ENCODE measurements around the gene PDIA2. TPM values are rescaled to one million over a fixed set of nuclear protein-coding genes. Genes with fewer than 3 reads are reported as not detected.
A peak's percentile ranks its signal among the peaks of the same experiment; 100 is the strongest.

The PDIA2 gene
- polyA plus RNA-seq, 1 of the 3 experiments (the other 2 are of a cell fraction) = 1.7 TPM

GRCh38 chr16:264440-264951, 18.5 kb upstream of the PDIA2 start (continued):
- TF ChIP-seq, protein P1, sequence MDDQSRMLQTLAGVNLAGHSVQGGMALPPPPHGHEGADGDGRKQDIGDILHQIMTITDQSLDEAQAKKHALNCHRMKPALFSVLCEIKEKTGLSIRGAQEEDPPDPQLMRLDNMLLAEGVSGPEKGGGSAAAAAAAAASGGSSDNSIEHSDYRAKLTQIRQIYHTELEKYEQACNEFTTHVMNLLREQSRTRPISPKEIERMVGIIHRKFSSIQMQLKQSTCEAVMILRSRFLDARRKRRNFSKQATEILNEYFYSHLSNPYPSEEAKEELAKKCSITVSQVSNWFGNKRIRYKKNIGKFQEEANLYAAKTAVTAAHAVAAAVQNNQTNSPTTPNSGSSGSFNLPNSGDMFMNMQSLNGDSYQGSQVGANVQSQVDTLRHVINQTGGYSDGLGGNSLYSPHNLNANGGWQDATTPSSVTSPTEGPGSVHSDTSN (IDR thresholded peaks at IDR 0.05) = no peak
- no peak for TF ChIP-seq TAF1 (IDR thresholded peaks at IDR 0.05; ENCODE audit: borderline replicate concordance, low read depth, low read length)
- TF ChIP-seq USF2 (IDR thresholded peaks at IDR 0.05; ENCODE audit: borderline replicate concordance, low read depth, low read length) = no peak
- TF ChIP-seq TEAD4 (IDR thresholded peaks at IDR 0.05; ENCODE audit: borderline replicate concordance, insufficient read depth) = no peak
- no peak for TF ChIP-seq MEF2A (IDR thresholded peaks at IDR 0.05; ENCODE audit: borderline replicate concordance, low read depth)
- TF ChIP-seq, protein P2, sequence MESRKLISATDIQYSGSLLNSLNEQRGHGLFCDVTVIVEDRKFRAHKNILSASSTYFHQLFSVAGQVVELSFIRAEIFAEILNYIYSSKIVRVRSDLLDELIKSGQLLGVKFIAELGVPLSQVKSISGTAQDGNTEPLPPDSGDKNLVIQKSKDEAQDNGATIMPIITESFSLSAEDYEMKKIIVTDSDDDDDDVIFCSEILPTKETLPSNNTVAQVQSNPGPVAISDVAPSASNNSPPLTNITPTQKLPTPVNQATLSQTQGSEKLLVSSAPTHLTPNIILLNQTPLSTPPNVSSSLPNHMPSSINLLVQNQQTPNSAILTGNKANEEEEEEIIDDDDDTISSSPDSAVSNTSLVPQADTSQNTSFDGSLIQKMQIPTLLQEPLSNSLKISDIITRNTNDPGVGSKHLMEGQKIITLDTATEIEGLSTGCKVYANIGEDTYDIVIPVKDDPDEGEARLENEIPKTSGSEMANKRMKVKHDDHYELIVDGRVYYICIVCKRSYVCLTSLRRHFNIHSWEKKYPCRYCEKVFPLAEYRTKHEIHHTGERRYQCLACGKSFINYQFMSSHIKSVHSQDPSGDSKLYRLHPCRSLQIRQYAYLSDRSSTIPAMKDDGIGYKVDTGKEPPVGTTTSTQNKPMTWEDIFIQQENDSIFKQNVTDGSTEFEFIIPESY (IDR thresholded peaks at IDR 0.05; ENCODE audit: borderline replicate concordance, low read depth) = no peak
- TF ChIP-seq CHD2 (IDR thresholded peaks at IDR 0.05; ENCODE audit: low read length, partially characterized antibody) = no peak
- no peak for TF ChIP-seq NFIC (IDR thresholded peaks at IDR 0.05; ENCODE audit: borderline replicate concordance)
- TF ChIP-seq EZH2phosphoT487 (IDR thresholded peaks at IDR 0.05; ENCODE audit: borderline replicate concordance, low read depth) = no peak

- Histone ChIP-seq H3K4me3 (ENCODE audit: low read depth in 2 of 2, low read length in 1 of 2) (no peak overlapping the region), H2AFZ (ENCODE audit: low read depth) (no peak overlapping the region), H3K27ac (ENCODE audit: low read depth in 2 of 2, low read length in 1 of 2) (no peak overlapping the region), H3K4me2 (no peak overlapping the region), H3K9me2 (no peaks in the 10 kb centered on the region), H3K79me2 (ENCODE audit: insufficient read depth) (no peaks in the 10 kb centered on the region), H3K36me3 (replicated peaks in 1 of 2; ENCODE audit: control insufficient read depth in 1 of 2, insufficient read depth in 2 of 2, low read length in 1 of 2) (peaks cover 0 to 40% of the 10 kb centered on the region in 2 experiments), H3K4me1 (ENCODE audit: control insufficient read depth in 1 of 2, insufficient read depth in 2 of 2, low read depth in 1 of 2, low read length in 1 of 2) (peaks cover 0 to 8% of the 10 kb centered on the region in 2 experiments; a peak in 1 of 4 replicates), H3K9ac (no peak overlapping the region), H4K20me1 (ENCODE audit: insufficient read depth) (no peaks in the 10 kb centered on the region), H3F3A (replicated peaks; ENCODE audit: insufficient read depth) (no peaks in the 10 kb centered on the region), H3K27me3 (ENCODE audit: insufficient read depth) (no peaks in the 10 kb centered on the region), H3K9me3 (no peaks in the 10 kb centered on the region)
- WGBS (ENCODE audit: low lambda C conversion rate) = 86% methylated on average over 6 of the region's 14 CpGs
- POLR2A ChIA-PET = no interaction called here
- CTCF ChIA-PET = interaction anchor here (0.9 kb wide), 1 partner anchor 98 kb away, joined by 4 read pairs; no protein-coding TSS in a partner anchor
- peak; percentile 16 for DNase-seq
- TF ChIP-seq RFX5 (IDR thresholded peaks at IDR 0.05; ENCODE audit: low read length) (no peak), CTCF (IDR thresholded peaks at IDR 0.05) (no peak), TAF1 (IDR thresholded peaks at IDR 0.05; ENCODE audit: borderline replicate concordance, low read depth, low read length) (no peak), GABPA (IDR thresholded peaks at IDR 0.05; ENCODE audit: low read depth) (no peak), GATA2 (CRISPR knock-in tag; IDR thresholded peaks at IDR 0.05) (no peak), USF2 (IDR thresholded peaks at IDR 0.05; ENCODE audit: borderline replicate concordance, low read depth, low read length) (no peak), FOXJ3 (CRISPR knock-in tag; IDR thresholded peaks at IDR 0.05) (no peak), USF1 (IDR thresholded peaks at IDR 0.05; ENCODE audit: borderline replicate concordance, low read depth) (no peak), SMC3 (IDR thresholded peaks at IDR 0.05; ENCODE audit: low read depth, low read length) (no peak), FOXM1 (IDR thresholded peaks at IDR 0.05; ENCODE audit: low read depth) (no peak), TCF12 (IDR thresholded peaks at IDR 0.05) (no peak), YY1 (IDR thresholded peaks at IDR 0.05; ENCODE audit: low read depth) (no peak), RAD21 (IDR thresholded peaks at IDR 0.05; ENCODE audit: low read length) (no peak), JUND (IDR thresholded peaks at IDR 0.05) (no peak)
- TF ChIP-seq, protein P2 (IDR thresholded peaks at IDR 0.05; ENCODE audit: borderline replicate concordance, low read depth) = no peak
Observed at GRCh38 chr16:265002-265529, 17.9 kb upstream of the PDIA2 start.
